ENCODE data around the gene GCNT1. TPM values are rescaled to one million over a fixed set of nuclear protein-coding genes. Genes with fewer than 3 reads are reported as not detected.
"Not testable (repeated sequence)": the region's sequence is repeated elsewhere in the genome, so short reads cannot be mapped to it uniquely, and the experiment has no call there.

The GCNT1 gene
- total RNA-seq, 1 experiment from 2014 or later: 10.1 TPM

DNA sequence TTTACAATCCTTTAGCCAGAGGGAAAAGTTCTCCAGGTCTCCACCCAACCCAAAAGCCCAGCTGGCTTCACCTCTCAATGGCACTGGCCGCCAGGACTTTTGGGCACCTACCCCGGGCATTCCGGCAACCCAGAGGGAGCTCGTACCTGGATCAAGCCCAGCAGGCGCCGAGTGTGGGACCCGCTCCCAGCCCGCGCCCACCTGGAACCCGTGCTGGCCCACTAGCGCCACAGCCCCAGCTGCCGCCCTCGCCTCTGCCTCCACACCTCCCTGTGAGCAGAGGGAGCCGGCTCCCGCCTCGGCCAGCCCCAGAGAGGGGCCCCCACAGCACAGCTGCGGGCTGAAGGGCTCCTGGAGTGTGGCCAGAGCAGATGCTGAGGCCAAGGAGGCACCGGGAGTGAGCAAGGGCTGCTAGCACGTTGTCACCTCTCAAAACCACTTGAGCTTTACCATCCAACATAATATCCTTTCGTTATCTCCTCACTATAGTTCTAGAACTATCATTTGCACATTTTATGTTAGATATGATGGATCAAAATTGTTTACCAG, 69.7 kb downstream of the GCNT1 start:
- no peaks in the 10 kb centered on the region for H3K27me3 ChIP-seq
- peak; percentile 42 to 57 for DNase-seq
- peaks cover 3% of the 10 kb centered on the region for H3K4me1 ChIP-seq
- peaks cover 7% of the 10 kb centered on the region for H3K9me3 ChIP-seq (replicated peaks)
- no peak overlapping the region for H3K27ac ChIP-seq
- H3K4me3 ChIP-seq: no peak overlapping the region
- H3K36me3 ChIP-seq: no peaks in the 10 kb centered on the region

DNA sequence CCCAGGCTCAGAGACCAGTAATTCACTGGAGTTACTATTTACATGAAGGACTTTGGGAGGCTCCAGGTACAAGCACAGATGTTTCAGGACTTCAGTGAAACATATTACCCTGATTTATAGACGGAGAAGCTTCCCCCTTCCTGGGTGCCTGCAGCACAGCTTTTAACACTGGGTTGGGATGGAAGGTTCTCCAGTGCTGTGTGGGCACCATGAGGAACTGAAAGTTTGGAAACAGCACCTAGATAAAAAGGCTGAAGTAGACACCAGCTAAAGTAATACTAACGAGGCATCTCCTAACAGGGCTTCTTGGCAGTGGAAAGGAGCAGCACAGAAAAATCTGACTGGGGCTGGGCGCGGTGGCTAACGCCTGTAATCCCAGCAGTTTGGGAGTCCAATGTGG, 70.7 kb downstream of the GCNT1 start:
- H3K36me3 ChIP-seq: no peaks in the 10 kb centered on the region
- DNase-seq: no peak
- no peaks in the 10 kb centered on the region for H3K27me3 ChIP-seq
- H3K9me3 ChIP-seq (replicated peaks): peaks cover 7% of the 10 kb centered on the region
- no peak overlapping the region for H3K4me3 ChIP-seq
- H3K27ac ChIP-seq: no peak overlapping the region
- peaks cover 3% of the 10 kb centered on the region for H3K4me1 ChIP-seq

- H3K27ac ChIP-seq: no peak overlapping the region
- H3K27me3 ChIP-seq: no peaks in the 10 kb centered on the region
- no peak overlapping the region for H3K4me3 ChIP-seq
- peaks cover 3% of the 10 kb centered on the region for H3K4me1 ChIP-seq
- peaks cover 7% of the 10 kb centered on the region for H3K9me3 ChIP-seq (replicated peaks)
- H3K36me3 ChIP-seq: no peaks in the 10 kb centered on the region
- DNase-seq: no peak
These were observed 71.6 kb downstream of the GCNT1 start for GRCh38 chr9:76530458-76531110.

DNA sequence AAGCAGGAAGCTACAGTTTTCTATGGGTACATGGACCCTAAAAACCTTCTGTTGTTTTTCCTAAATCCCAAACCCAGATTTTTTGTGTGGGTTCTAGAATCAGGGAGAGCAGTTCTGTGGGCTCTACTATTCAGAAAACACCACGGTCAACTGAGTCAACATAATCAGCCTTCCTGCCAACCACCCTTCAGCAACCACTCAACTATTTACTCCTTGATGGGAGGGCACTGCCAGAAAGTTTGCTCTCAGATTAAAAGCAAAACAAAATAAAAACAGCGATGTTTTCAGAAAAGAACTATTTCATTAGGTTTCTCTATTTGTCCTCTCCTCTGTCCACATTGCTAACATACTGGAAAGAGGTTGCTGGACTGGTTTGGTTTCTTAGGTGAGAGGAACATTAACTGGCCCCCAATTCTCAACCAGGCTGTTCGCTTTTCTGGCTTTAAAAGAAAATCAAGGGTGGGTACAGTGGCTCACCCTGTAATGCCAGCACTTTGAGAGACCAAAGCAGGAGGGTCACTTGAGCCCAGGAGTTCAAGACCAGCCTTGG, 72.3 kb downstream of the GCNT1 start:
- H3K36me3 ChIP-seq: no peaks in the 10 kb centered on the region
- H3K27me3 ChIP-seq: no peaks in the 10 kb centered on the region
- no peak overlapping the region for H3K27ac ChIP-seq
- peaks cover 7% of the 10 kb centered on the region for H3K9me3 ChIP-seq (replicated peaks)
- no peak for DNase-seq
- peaks cover 3% of the 10 kb centered on the region for H3K4me1 ChIP-seq
- H3K4me3 ChIP-seq: no peak overlapping the region

DNA sequence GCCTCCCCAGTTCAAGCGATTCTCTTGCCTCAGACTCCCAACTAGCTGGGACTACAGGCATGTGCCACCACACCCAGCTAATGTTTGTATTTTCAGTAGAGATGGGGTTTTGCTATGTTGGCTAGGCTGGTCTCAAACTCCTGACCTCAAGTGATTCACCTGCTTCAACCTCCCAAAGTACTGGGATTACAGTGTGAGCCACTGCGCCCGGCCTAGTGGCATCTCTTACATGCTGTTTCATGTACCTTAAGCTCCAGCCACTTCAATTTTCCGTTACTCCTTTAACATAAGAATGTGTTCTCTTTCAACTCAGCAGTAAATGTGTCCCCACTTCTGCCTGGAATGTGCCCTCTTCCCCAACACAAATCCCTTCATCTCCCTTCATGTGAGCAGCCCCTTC, 73.9 kb downstream of the GCNT1 start:
- H3K27ac ChIP-seq: not testable (repeated sequence)

GRCh38 chr9:76534026-76534425, 75.0 kb downstream of the GCNT1 start:
- DNase-seq: no peak
- Histone ChIP-seq H3K27ac (no peak overlapping the region), H3K4me3 (no peak overlapping the region)

More for the DNA sequence above, 73.9 kb downstream of the GCNT1 start:
- H3K4me3 ChIP-seq; H3K9me3 ChIP-seq (replicated peaks); H3K4me1 ChIP-seq; H3K27me3 ChIP-seq; DNase-seq; H3K36me3 ChIP-seq: not testable (repeated sequence)

DNA sequence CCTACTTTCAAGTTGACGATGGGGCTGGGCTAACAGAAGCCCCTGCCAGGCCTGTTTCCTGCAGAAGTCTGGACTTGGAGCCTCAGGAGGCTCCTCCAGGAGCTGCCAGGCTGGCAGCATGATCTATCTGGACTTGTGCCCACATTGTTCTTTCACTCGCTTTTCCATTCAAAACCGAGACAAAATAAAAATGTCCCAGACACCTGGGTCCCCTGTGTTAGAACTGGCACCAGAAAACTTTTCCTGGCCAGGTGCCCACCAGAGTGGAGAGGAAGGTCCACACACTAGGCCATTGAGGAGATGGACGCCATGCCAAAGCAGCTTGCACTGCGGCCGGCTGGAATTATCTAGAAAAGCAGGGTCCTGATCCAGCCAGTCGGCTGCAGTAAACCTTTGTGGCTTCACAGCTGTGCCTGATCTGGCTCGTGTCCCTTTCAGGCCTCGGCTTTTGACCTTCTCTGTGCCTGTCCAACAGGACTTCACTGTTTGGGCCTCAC, 78.2 kb downstream of the GCNT1 start:
- H3K4me3 ChIP-seq: no peak overlapping the region
- H3K36me3 ChIP-seq: no peaks in the 10 kb centered on the region
- H3K27ac ChIP-seq: no peak overlapping the region
- H3K27me3 ChIP-seq: no peaks in the 10 kb centered on the region
- no peaks in the 10 kb centered on the region for H3K9me3 ChIP-seq (replicated peaks)
- DNase-seq: peak in 1 of 2 experiments; percentile 6
- peaks cover 7% of the 10 kb centered on the region; the same call in 1 of the 2 replicates for H3K4me1 ChIP-seq

More at GRCh38 chr9:76534026-76534425, 75.0 kb downstream of the GCNT1 start:
- no peaks in the 10 kb centered on the region for H3K36me3 ChIP-seq
- H3K9me3 ChIP-seq (replicated peaks): no peaks in the 10 kb centered on the region; the same call in 1 of the 2 replicates
- H3K4me1 ChIP-seq: peaks cover 9% of the 10 kb centered on the region
- no peaks in the 10 kb centered on the region for H3K27me3 ChIP-seq

DNA sequence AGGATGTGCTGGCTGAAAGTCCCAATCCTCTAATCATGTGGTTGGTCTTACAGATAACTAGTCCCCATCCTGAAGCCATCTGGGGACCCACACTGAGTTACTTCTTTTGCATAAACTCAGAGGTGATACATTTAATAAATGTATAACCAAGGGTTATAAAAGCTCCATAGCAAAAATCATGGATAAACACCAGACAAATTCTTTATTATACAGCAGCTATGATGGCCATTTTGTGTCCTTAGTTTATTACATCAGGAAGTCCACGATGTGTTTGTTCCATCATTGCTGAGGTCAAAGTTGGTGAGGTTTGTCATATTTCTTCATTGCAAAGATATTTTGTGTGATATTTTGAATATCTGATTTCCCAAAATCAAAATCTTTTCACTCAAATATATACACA, 80.2 kb downstream of the GCNT1 start:
- DNase-seq: no peak
- no peaks in the 10 kb centered on the region for H3K27me3 ChIP-seq

GRCh38 chr9:76542360-76542759, 83.4 kb downstream of the GCNT1 start:
- peaks cover 13% of the 10 kb centered on the region; the same call in 1 of the 2 replicates for H3K4me1 ChIP-seq
- no peak overlapping the region for H3K27ac ChIP-seq
- peak; percentile 76 to 85 for DNase-seq
- no peak overlapping the region for H3K4me3 ChIP-seq
- H3K27me3 ChIP-seq: no peaks in the 10 kb centered on the region
- no peaks in the 10 kb centered on the region for H3K36me3 ChIP-seq
- no peaks in the 10 kb centered on the region for H3K9me3 ChIP-seq (replicated peaks)

More for the DNA sequence above, 80.2 kb downstream of the GCNT1 start:
- H3K27ac ChIP-seq: no peak overlapping the region
- no peaks in the 10 kb centered on the region for H3K36me3 ChIP-seq
- H3K9me3 ChIP-seq (replicated peaks): no peaks in the 10 kb centered on the region
- H3K4me1 ChIP-seq: peaks cover 7% of the 10 kb centered on the region; the same call in 1 of the 2 replicates
- no peak overlapping the region for H3K4me3 ChIP-seq

DNA sequence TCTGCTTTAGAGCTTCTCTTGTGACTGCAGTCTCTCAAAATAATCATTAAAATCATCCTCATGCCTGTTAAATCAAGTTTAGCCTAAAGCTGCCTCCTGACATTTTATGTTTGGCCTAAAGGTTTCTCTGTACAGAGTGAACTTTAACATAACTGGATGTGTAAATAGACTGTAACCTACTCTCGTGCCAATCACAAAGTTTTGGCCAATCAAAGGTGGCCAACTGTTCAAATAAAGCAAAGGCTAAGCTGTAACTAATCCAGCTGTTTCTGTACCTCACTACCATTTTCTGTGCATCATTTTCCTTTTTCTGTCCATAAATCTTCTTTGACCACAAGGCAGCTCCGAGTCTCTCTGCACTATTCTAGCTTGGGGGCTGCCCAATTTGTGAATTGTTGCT, 86.2 kb downstream of the GCNT1 start:
- Histone ChIP-seq H3K9me3 (replicated peaks) (no peaks in the 10 kb centered on the region), H3K4me1 (peaks cover 6% of the 10 kb centered on the region; the same call in 1 of the 2 replicates), H3K4me3 (no peak overlapping the region), H3K27me3 (no peaks in the 10 kb centered on the region), H3K36me3 (no peaks in the 10 kb centered on the region), H3K27ac (no peak overlapping the region)
- DNase-seq: peak in 1 of 2 experiments; percentile 32

DNA sequence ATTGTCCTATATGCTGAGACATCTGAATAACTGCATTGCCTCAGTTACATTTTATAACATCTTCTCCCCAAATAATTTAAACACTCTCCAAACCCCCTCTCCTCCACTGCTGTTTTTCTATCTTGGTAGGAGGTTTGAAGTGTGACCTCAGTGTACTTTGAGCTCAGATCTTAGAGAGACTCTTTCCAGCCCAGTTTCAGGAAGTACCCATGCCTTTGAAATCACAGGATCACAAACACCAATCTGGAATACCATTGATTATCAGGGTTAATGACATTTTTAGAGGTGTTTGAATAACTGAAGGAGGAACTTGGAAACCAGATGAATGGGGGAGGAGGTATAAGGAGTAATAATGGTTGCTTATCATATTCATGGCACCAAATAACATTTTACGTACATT, 93.2 kb downstream of the GCNT1 start:
- Histone ChIP-seq H3K4me1 (no peaks in the 10 kb centered on the region), H3K9me3 (replicated peaks) (no peaks in the 10 kb centered on the region), H3K27ac (no peak overlapping the region), H3K36me3 (no peaks in the 10 kb centered on the region), H3K4me3 (no peak overlapping the region), H3K27me3 (no peaks in the 10 kb centered on the region)
- DNase-seq: no peak

DNA sequence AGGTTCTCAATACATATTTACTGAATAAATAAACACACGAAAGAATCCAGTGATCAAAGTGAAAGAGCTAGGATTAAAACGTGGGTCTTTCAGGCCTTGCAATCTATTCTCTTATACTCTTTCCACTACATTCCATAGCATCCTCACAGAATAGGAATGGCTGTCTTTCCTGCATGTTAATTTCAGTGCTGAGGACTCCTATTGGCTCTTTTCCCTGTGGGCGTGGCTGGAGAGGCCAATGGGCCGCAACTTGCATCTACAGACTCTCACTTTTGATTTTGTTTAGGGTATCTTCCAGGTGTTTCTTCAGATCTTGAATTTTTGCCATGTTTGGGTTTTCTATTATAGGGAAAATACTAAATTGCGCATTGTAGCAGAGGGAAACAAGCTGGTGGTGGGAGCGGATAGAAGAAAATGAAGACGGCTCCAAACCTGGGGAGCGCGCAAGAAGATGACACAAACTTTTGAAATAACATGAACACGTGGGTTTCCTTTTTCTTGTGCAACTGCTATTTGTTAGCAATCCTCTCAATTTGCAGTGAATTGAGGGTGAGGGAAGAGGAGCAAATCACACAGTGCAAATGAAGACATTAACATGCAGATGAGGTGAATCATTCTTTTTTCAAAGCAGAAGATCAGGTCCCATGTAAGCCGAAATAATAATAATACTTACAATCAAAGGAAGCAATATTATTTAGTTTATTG, 93.9 kb downstream of the GCNT1 start:
- no peak overlapping the region for H3K27ac ChIP-seq
- no peaks in the 10 kb centered on the region for H3K27me3 ChIP-seq
- H3K4me3 ChIP-seq: no peak overlapping the region
- no peaks in the 10 kb centered on the region for H3K9me3 ChIP-seq (replicated peaks)
- DNase-seq: no peak
- H3K36me3 ChIP-seq: no peaks in the 10 kb centered on the region
- H3K4me1 ChIP-seq: no peaks in the 10 kb centered on the region

DNA sequence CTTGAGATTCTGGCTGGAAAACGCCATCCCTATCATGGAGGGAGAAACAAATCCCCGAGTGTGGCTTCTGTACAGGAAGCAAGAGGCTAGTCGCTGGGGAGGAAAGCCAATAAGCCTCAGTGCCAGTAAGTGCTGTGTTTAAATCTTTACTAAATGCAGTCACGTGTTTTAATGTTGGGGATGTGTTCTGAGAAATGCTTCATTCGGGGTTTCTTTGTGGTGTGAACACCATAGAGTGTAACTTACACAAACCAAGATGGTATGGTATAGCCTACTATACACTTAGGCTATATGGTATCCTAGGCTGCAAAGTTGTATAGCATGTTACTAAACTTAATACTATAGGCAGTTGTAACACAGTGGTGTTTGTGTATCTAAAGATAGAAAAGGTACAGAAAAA, 94.7 kb downstream of the GCNT1 start:
- Histone ChIP-seq H3K4me1 (no peaks in the 10 kb centered on the region), H3K4me3 (no peak overlapping the region), H3K36me3 (no peaks in the 10 kb centered on the region), H3K27ac (no peak overlapping the region), H3K27me3 (no peaks in the 10 kb centered on the region), H3K9me3 (replicated peaks) (no peaks in the 10 kb centered on the region)
- DNase-seq: no peak

All from SJCRH30 (cell line).